Pons (tissue), 1 donor: ENCODE measurements around the gene CFAP45.
"Not testable (repeated sequence)": the region's sequence is repeated elsewhere in the genome, so short reads cannot be mapped to it uniquely, and the experiment has no call there.

Experiments
- DNase-seq: peaks from one replicate; pipeline ENCODE4 v3.0.0-alpha.2; 2016; ENCODE audit warnings: low spot score

The CFAP45 gene

DNA sequence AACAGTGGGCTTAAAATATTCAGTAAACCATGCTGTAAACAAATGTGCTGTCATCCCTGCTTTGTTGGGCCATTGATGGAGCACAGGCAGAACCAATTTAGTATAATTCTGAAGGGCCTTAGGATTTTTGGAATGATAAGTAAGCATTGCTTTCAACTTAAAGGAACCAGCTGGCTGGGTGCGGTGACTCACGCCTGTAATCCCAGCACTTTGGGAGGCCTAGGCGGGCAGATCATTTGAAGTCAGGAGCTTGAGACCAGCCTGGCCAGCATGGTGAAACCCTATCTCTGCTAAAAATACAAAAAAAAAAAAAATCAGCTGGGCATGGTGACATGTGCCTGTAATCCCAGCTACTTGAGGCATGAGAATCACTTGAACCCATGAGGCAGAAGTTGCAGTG lies 4.1 kb upstream of the CFAP45 start:
- DNase-seq = not testable (repeated sequence)

DNA sequence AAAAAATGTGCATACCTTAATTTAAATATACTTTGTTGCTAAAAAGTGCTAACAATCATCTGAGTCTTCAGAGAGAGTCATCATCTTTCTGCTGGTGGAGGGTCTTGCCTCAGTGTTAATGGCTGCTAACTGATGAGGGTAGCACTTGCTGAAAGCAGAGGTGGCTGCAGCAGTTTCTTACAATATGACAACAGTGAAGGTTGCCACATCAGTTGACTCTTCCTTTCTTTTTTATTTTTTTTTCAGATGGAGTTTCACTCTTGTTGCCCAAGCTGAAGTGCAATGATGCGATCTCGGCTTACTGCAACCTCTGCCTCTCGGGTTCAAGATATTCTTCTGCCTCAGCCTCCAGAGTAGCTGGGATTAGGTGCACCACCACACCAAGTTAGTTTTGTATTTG lies 2.6 kb upstream of the CFAP45 start:
- no peak for DNase-seq

DNA sequence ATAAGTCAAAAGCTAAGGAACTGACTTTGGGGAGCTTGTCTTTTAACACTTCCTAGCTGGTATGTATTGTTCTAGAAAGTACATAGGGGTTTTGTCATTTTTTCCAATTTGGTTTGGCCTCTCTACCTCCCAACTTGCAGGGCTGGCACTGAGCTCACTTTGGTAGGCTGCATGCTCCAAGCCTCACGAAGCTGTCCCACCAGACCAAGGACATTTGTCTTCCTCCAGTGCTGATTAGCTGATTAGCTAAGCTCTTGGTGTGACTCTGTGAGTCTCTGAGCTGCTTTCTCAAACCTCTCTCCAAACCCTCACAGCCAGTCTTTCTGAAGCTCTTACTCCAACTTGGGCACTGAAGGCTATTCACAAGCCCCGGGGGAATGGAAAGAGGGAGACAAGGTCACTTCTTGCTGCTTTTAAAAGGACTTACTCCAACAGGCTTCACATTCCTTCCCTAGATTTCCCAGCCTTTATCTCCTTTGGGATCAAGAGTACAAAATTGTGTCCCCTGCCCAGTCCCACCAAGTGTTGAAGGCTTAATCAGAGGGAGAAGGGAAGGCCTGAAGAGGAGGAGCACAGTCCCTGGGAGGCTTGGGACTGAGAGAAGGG lies 893 bp upstream of the CFAP45 start:
- no peak for DNase-seq

DNA sequence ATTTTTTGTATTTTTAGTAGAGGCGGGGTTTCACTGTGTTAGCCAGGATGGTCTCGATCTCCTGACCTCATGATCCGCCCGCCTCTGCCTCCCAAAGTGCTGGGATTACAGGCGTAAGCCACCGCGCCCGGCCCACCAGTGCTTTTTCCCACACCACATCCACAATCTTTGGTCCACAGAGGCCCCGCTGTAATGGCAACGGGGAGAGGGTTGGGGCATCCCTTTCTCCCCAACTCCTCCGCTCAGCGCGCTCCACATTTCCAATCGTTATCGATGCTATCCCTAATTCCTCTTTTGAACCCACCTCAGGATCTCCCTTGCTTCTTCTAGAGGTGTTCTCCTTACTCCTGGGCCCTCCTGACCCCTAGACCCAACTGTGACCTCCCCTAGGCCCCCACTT lies 331 bp downstream of the CFAP45 start:
- not testable (repeated sequence) for DNase-seq

DNA sequence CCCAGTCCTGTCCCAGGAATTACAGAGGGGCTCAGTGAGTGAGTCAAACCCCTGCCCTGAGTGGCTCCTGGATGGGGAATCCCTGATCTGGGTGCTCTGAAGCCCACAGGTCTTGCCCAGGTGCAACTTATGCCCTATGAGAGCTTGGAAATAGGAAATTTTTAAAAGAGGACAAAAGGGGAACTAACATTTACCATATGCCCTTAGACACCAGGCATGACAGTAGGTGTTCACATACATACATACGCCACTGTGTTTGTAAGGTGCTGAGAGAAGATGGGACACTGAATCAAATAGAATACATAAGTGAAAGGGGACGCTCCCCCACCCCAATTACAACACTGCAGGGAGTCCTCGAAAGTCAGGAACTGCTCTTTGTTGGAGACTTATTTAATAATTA lies 1.4 kb downstream of the CFAP45 start:
- DNase-seq = no peak

DNA sequence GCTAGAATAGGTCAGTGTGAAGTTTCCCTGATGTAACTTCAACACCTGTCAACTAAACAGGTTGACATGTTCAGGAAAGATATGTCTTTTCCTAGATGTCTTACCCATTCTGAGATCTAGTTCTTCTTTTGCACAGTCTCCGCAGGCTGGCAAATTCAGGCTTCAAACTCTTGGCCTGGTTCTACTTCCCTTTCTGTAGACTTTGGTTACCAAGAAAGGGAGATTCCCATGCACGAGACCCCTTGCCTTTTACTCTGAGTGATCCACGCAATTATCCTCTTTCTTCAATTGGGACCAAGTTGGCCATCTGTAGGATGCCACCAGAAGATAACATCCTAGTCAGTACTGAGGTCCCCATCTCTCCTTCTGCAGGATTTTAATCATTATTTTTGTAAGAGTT lies 2.0 kb downstream of the CFAP45 start:
- DNase-seq = peak; percentile 40

DNA sequence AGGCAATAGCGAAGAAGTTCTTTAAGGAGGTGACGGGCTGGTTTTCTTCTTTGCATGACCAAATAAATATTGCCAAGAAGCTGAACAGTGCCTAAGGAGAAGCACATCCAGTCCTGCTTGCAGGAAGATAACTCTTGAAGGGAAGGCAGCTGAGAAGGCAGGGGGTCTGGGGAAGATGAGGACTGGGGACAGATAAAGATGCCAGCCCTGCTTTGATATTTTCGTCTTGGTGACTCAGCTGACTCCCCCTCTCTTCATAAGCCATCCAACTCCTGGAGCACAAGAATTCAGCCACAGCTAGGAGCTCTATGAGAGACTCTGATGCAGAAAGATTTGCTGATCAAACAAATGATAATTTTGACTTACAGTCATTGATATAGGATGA lies 3.4 kb downstream of the CFAP45 start:
- no peak for DNase-seq

DNA sequence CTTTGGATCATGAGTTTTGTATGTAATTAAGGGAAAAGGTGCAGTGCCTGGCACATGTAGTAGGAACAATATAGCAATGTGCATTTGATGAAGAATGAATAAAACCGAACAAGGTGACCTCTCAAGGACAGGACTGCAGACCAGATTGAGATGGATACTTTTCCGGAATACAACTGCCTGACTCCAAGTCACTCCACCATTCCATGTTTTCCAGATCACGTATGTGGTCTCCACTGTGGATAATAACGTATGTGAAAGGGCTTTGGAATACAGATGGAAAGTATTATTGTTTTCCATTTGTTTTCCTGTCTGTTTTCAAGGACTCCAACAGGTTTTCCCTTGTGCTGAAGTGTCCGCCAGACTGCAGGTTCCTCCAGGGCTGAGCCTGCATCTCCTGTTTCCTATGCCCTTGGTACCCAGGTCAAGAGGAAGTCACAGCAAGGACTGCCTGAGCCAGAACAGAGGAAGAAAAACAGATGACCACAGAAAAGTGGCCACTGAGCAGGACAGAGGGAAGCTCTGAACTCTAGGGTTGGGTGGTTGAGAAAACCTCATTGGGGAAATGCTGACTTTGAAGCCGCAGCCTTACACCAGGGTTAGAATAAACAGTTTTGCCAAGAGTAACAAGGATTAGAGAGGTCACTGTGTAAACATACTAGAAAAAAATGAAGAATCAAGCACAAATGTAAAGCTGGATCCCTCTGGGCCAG lies 4.0 kb downstream of the CFAP45 start:
- peak; percentile 58 for DNase-seq

DNA sequence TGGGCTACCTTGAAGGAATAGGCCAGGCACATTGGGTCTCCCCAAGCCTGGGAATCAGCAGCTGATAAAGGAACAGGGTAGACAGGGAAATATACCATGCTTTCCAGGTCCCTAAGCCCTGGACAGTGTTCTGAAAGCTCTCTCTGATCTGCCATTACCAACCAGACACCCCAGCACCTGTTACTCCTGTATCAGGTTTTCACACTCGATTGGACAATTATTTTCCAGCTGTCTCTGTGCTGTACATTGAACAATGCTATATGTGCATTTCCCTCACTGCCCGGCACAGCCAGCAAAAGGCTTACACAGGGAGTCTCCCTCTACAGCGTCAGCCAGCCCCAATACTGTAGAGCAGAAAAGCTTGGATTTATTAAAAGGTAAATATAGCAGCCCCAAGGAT lies 4.7 kb downstream of the CFAP45 start:
- DNase-seq = no peak

DNA sequence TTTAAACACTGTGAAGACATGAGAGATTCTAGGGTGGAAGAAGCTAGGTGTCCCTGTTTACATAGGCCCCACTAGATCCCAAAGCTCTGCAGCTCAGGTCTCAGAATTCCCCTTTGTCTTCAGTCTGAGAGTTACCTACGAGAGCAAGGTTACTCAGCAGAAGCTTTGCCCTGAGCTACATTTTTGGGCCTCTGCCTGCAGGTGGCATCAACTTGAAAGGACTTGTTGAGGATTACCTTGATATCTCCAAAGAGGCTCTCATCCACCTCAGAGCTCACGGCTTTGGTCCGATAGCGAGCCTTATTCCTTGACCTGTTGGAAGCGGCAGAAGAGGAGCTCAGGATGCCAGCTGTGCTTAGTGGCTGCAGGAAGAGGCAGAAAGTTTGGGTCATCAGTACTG lies 7.0 kb downstream of the CFAP45 start:
- no peak for DNase-seq

DNA sequence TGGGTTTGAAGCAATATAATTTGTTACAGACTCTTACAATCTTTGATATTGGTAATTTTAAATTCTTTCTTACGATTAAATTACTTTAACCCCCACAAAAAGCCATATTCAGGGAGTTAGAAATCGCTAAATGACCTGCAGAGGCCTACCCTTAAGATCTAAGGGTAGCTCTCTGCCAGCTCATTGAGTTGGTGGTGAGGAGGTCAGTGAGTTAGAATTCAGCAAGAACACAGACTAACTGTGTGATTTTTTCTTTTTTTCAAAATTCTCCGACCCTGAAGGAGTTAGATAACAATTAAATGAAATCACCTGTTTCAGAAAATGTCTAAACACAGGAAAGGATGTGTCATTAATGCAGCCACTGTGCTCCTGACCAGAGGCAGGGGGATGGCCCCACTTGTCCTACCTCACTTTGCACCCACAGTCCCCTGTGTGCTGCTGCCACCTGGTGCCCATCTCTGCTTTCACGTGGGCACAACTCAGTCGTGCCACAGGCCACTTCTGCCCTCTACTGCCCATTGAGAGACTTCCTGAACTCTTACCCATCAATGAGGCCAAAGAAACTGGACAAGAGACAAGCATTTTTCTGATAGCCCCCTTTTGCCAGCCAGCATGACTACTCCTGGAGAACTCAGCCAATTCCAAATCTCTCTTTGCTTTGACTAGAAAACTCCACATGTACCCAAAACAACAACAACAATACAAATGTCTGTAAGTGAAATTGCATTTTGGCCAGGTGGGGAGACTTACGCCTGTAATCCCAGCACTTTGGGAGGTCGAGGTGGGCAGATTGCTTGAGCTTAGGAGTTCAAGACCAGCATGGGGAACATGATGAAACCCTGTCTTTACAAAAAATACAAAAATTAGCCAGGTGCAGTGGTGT lies 8.4 kb downstream of the CFAP45 start:
- peak; percentile 93 for DNase-seq

DNA sequence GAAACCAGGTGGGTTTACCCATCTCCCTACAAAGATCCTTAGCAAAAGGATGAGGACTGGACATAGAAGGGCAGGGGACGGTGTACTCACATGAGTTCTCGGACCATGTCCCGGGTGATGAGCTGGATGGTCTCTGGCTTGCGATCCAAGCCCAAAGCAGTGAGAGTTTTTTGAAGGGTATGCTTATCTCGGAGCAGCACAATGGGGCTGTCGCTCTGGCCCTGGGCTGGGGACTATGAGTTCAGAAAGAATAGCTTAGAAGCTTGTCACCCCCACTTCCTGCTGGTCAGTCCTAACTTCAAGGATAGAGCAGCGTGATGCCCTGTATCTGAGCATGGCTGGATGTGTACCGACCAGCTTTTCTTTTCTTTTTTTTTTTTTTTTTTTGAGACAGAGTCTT lies 9.6 kb downstream of the CFAP45 start:
- no peak for DNase-seq

DNA sequence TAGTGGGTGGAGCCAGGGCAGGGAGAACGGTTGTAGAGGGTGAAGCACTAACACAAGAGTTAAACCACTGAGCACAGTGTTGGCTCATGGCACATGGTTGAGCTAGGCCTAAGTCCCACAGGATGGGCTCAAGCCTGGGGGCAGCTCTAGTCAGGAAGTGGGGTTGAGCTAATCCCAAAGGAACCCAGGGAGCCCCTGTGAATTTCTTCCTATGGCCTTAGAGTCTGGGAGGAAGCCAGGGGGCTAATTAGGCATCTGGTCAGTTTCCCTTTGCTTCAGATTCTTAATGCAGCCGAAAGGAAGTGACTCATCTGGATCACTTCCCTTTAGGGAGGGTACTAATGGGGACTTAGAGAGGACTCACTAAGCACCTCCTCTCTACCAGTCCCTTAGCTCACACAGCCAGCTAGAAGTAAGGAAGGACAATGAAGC lies 10.1 kb downstream of the CFAP45 start:
- peak; percentile 79 for DNase-seq

DNA sequence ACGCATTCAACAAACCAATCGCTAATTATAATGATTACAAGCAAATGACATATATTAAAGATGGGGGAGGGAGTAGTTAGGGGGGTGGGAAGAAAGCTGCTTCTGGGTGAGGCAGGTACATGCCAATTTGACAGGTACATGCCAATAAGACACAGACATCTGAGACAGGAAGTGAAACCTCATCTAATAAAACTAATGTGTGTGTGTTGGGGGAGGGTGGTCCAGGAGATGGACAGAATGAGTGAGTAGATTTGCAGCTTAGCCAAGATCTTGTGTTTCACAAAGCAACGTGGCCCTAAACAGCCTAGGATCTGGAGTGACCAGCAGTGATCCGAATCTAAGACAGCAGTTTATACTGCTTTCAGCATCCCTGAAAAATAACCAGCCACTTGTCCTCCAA lies 10.8 kb downstream of the CFAP45 start:
- DNase-seq = no peak

DNA sequence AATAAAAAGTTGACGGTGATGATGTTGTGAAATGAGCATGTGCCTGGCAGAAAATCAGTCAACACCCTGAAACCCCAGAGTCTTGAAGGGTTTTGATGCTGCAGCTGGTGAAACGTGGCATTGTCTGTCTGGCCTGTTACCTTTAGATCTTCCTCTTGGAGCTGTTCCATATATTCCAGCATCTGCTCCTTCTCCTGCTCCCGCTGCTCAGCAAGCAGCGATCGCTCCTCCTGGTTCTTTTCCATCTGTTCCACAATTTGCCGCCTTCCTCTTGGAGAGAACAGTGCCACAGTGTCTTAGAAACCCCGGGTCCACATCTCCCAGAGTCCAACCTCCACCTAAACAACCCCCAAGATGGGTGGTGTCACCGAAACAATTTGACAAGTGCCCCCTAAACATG lies 15.7 kb downstream of the CFAP45 start:
- DNase-seq = no peak

DNA sequence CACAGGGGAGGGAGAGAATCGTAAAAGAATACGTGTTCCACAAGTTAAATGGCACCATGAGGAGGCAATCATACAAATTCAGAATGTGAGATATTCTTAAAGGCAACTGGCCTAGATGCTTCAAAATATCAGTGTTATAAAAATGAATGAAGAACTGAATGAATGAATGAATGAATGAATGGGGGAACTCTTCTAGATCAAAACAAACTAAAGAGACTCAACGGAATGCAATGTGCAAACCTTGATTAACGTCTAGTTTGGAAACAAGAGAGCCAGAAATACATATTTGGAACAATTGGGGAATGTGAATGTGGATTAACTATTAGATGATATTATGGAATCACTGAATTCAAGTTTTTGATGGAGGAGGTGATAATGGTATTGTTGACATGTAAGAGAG lies 16.8 kb downstream of the CFAP45 start:
- DNase-seq = no peak

DNA sequence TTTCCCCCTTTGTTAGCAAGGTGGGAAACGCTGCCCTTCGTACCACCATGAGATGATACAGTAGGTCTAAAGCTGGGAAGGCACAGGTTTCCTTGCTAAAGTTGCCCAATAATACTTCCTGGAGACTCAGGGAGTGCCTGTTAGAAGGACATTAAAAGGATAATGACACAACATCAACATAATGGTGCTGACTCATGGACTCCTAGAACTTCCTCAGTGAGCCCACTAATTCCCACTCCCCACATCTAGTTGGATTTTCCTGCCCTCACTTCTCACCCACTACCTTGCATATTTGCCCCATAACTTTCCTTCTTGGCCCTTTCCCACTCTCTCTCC lies 17.5 kb downstream of the CFAP45 start:
- DNase-seq = no peak

DNA sequence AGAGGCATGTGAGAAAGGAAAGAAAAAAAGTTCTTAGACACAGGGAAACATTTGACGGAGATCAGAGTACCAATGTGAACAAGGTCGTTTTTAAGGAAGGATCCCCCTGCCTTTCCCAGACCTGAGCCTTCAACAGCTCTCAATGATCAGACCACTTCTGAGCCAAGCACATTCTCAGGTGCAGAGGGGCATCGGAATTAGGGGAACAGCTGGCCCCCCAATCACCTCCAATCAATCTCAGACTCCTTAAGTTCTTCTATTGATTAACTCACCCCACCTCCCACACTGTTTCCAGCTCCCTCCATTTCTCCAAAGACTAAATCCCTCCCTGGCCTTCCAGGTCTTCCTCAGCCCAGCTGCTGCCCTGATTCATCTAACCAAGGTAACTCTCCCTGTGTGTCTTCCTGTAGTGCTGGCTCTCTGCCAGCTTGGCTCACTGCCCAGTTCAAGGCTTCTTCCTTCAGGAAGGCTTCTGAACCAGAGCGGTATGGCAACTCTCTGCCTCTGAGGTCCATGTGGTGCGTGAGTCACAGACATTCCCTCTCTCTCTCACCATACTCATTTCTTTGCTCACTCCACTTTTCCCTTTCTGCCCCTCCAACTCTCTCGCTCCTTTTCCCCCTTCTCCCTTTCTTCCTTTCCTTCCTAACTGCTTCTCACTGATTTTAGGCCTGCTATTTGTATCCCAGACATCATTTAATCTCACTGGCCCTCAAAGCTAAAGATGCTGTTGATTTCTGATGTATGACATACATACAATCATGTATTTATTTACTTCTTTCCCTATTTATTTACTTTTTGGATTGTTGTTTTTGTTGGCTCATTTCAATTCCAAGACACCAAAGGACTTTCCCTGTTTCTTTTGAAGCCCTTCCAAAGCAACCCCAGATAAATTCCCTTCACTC lies 18.1 kb downstream of the CFAP45 start:
- DNase-seq = peak; percentile 38

DNA sequence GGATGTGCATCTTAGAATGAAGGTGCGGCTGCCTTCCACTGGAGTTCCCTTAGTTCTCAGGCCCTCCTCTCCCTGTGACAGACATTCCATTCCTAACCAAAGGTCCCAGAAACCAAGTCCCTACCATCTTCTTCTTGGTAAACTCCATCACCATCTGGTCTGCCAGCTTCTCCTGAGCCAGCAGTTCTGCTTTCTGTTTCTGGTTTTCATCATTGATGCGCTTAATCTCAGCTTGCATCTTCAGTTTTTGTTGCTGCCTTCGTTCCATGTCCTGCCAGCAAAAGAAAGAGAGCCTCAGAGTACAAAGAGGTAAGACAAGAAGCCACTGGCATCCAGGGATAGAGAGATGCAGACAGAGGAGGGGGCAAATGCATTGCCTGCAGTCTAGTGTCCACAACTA lies 19.5 kb downstream of the CFAP45 start:
- no peak for DNase-seq

DNA sequence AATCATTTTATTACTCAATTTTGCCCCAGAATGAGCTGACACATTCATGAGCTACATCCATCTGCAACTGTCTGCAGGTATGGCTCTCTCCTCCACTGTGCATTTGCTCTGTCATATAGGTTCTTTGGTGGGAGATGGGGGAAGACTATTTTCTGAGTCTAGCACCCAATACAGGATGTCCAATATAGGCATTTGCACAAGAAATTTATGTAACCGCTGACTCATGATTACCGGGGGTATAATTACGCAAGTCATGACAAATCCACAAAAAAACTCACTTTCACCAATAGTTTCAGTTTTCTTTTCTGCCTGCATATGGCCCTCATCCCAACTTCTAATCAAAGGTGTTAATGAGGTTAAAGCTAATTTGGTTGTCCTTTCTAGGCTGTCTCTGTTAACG lies 20.0 kb downstream of the CFAP45 start:
- no peak for DNase-seq

DNA sequence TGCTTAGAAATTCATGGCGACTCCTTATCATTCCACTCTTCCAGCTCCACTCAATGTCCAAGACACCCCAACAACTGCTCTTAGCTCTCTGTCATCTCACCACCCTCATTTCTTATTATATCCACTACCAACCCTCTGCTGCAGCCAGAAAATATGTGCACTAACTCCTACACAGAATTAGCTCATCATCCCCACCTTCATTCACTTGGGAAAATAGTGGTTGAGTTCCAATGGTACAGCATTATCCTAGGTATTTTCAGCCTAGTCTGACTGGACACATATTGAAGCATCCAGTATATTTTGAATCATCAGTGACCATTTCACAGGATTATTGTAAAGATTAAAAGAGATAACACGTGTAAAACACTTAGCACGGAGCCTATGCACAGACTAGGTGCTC lies 20.8 kb downstream of the CFAP45 start:
- no peak for DNase-seq
